GM12892 (cell line): ENCODE data around the gene PCA3.

Experiments used
- POLR2A ChIP-seq: IDR thresholded peaks from 2 replicates; pipeline ENCODE4 v1.6.1; 2011; ENCODE audit warnings: low read depth, low read length, control low read depth
- POLR2AphosphoS5 ChIP-seq: IDR thresholded peaks from 2 replicates; pipeline ENCODE4 v1.6.1; 2011; ENCODE audit warnings: low read depth, low read length, control low read depth
- TAF1 ChIP-seq: IDR thresholded peaks from 2 replicates; pipeline ENCODE4 v1.6.1; 2011; ENCODE audit warnings: low read depth, mild to moderate bottlenecking, control low read depth, low read length, borderline replicate concordance

DNA sequence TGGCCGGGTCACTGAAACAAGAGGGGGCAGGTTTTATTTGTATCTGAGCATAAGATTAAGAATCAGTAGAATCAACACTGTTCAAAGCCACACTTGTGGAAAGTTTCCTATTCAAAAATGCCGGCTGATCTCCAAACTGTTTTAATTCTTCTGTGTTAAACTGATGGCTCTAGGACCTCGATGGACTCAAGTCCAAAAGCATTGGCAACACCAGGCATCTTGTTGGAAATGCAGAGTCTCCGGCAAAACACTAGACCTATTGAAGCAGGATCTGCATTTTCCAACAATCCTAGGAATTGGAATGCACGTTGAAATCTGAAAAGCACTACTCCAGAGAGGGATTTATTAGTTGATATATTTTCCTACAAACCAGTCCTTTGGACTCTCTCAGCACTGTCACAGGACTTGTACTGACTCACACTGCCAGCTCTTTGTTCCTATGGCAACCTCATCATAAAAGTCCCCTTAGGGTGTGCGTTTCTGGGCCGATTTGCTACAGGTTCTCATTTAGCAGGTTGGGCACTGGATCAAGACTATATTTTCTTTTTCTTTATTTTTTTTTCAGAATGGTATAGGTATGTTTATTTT lies 48.1 kb upstream of the PCA3 start:
- no peak for TF ChIP-seq POLR2A
- no peak for TF ChIP-seq TAF1
- TF ChIP-seq POLR2AphosphoS5, result no peak
